HG03280 (cell line): ENCODE measurements around the gene DOK3.

Experiments used
- ATAC-seq: cut with Tn5 transposase; IDR thresholded peaks from one replicate; pipeline ENCODE4 v1.9.1; 2021; ENCODE audit warnings: mild to moderate bottlenecking, moderate library complexity; ENCODE audit not compliant: unreplicated experiment

DOK3 gene

DNA sequence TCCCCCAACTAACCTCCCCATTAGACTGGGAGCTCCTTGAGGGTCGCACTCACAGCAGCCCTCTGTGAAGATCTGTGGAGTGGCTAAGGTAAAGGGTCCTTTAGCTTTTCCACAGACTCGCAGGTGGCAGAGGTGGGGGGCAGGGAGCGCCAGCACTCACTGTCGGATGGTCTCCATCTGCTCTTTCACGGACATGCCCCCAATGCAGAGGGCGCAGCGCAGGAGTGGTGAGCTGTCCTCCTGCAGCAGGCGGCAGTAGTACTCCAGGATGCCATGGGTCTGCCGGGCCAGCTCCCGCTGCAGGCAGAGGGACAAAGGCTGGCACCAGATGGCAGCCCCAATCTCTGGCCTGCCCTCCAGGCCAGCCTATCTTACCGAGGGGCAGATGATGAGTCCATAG is 4.9 kb upstream of the DOK3 start:
- ATAC-seq = no peak

DNA sequence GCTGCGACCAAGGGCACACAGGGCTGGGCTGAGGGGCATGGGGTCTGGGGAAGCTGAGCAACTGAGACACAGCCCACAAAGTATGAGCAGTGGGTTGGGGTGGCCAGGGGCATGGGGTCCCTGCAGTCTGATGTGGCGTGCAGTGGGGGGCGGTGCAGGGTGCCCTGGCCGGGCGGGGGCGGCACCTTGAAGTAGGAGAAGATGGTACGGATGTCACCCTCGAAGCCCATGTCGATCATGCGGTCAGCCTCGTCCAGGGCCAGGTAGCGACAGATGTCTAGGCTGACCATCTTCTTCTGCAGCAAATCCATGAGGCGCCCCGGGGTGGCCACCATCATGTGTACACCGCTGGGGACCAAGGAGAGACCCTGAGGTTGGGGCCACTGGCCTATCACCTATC is 3.9 kb upstream of the DOK3 start:
- ATAC-seq = no peak

DNA sequence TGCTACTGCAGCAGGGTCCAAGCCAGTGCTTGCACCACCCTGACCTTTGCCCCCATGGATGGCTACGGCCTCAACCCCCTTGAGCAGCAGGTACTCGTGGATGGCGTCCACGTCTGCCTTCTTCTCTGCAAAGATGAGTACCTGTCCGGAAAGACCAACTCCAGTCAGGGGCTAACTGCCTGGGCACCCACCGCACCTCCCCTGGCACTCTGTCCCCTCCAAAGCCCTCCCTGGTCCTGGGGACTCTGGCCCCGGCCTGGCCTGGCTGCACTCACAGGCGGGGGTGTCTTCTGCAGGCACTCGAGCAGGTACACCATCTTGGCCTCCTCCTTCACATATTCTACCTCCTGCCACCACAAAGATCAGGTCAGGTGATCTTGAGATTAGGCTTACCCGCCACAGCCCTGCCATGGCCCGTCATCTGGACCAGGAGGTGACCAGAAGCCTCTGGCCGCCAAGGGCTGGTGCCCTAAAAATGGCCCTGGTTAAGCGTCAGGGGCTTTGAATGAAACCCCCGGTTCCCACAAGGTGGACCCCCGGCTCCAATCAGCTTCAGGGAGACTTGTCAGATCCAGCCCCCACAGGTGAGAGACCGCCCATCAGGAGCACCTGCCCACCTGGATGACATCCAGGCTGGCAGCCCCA is 3.2 kb upstream of the DOK3 start:
- no peak for ATAC-seq

DNA sequence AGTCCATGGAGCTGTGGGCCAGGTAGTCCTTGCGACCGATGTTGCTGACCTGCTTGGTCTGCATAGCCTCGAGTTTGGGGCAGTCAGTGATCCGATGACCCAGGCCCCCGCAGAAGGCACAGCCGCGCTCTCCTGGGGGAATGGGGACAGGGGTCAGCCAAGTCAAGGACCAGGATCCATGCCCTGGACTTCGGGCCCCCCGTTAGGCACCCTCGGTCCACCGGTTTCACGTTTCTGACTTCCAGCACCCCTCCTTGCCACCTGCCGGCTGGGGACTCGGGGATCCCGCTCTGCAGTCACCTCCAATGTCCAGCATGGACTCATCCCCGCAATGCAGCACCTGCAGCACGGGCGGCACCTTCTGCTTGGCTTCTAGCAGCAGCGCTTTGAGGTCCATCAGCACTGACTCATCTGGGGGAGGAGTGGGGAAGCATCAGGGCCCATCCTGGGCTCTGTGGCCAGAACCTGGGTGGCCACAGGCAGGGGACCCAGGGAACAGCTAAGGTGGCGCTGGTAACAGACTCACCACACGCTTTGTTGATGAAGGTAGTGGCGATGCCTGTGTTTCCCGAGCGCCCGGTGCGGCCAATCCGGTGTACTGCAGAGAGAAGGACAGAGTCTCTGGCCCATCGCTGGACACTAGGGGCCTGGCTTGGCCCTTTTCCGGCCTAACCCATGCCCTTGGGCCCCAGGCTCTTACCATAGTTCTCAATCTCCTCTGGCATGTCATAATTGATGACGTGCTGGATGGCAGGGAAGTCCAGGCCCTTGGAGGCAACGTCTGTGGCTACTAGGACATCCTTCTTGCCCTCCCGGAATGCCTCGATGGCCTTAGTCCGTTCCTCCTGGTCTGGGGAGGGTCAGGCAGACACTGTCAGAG is 2.4 kb upstream of the DOK3 start:
- ATAC-seq = no peak

DNA sequence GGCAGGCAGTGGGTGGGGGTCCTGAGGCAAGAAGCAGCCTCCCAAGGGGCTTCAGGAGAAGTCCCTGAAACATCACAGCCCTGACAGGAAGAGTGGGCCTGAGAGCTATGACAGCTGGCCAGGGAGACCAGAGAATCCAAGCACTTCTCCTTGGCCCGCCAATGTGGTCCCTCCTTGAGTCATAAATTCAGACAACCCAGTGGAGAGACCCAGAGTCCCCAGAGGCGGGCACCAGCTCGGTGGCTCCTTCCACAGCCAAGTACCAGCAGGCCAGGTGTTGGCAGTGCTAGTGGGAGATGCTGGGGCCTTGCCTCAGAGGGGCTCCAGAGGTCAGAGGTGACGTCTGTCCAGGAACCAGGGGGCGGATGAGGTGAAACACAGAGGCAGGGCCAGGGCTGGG is 1.6 kb upstream of the DOK3 start:
- no peak for ATAC-seq

DNA sequence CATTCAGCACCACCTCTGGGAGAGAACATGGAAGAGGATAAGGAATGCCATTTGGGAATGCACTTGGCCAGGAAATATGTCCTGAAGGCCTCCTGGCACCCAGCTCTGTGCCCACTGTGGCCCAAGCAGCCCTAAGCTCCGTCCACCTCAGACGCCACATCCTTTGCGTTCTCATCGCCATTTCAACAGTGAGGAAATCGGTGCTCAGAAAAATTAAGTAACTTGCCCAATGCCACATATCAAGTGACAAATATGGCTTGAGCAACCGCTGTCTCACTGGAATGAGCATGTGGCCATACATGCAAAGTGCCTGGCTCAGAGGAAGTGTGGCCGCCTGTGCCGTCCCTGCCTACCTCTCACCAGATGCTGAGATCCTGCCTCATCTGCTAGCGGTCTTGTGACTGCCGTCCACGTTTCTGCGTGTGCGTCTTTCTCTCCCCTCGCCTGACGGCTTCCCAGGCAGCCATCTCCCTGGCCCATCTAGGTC is 984 bp upstream of the DOK3 start:
- ATAC-seq = no peak

DNA sequence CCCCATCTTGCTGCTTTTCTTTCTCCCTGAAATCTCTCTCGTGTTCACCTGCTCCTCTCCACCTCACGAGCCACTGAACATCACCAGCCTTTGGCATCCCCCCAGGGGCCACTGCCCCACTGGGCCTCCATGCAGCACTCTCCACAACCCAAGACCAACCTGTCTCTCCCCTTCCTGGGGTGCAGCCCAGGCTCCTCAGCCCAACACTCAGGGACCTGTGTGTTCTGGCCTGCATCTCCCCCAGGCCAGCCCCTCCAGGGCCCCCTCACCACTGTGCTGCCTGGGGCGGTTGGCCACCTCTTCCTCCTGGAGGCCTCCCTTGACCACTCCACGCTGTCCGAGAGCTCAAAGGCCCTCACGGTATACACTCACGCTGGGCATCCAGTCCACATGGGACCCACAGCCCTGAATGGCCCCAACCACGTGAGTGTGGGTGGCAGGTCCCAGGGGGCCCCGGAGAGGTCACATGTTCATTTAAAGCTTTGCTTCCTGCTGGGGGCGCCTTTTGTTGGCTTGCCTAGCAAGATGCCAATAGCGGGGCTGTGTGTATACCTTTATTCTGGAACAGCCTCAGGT is 453 bp upstream of the DOK3 start:
- no peak for ATAC-seq

DNA sequence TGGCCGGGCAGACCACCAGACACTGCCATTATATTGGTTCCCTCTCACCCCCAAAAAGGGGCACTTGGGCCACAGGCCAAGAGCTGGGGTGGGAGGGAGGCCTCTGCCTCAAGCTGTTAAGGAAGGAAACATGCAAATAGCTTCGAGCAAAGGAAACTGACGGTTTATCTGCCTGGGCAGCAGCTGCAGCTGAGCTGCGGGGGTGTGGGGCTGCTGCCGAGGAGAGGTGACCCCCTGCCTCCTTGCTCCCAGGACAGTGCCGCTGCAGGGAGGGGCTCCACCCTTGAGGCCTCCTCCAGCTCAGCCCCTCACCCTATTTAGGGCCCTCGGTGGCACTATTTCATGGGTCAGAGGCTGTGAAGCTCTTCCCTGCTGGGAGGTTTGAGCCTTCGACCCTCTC is 789 bp downstream of the DOK3 start:
- peak; percentile 38 for ATAC-seq

DNA sequence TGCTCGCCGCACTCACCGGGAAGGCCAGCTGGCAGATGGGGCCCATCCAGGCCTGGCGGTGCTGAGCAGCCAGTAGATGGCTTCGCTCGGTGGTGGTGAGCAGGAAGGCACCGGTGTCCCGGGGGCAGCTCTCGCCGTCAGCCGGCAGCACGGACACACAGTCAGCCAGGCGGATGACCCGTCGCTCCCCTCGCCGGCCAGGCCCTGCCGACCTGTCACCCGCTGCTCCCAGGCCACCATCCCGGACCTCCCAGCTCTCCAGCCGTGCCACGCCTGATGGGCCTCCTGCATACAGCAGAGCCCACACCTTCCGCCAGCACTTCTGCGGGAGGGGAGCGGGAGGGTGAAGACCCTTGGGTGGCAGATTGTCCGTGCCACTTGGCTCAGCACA is 1.4 kb downstream of the DOK3 start:
- ATAC-seq = no peak

DNA sequence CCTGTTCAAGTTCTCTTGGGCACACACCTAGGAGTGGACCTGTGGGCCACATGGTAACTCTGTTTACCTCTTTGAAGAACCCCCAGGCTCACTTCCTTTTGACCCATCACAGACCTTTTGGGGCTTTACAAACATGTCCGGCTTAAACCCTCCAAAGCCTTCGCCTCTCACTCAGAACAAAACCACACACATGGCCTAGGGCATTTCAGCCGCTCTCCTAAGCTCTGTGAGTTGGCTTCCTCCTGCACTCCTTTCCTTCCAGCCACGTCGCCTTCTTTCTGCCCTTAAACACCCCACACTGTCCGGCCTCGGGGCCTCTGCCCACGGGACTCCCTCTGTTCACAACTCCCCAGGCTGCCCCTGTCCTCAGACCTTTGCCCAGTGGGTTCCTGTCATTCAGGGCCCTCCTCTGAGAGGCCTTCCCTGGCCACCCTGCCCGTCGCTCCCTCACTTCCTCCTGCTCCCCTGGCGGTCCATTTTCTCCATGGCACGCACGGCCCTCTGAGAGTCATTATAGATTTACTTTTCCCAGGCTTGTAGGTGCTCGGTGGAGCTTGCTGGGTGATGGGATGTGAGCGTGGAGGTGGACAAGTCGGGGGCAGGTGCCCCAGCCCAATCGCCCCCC is 1.9 kb downstream of the DOK3 start:
- no peak for ATAC-seq

DNA sequence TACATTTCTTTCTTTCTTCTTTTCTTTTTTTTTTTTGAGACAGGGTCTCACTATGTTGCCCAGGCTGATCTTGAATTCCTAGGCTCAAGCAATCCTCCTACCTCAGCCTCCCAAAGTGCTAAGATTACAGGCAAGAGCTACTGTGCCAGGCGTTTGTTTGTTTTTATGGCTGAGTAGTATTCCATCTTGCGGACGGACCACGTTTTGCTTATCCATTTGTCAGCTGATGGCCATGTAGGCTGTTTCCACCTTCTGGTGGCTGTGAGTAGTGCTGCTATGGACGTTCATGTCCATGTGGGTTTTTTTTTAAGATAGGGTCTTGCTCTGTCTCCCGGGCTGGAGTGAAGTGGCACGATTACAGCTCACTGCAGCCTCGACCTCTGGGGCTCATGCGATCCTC is 2.5 kb downstream of the DOK3 start:
- no peak for ATAC-seq

DNA sequence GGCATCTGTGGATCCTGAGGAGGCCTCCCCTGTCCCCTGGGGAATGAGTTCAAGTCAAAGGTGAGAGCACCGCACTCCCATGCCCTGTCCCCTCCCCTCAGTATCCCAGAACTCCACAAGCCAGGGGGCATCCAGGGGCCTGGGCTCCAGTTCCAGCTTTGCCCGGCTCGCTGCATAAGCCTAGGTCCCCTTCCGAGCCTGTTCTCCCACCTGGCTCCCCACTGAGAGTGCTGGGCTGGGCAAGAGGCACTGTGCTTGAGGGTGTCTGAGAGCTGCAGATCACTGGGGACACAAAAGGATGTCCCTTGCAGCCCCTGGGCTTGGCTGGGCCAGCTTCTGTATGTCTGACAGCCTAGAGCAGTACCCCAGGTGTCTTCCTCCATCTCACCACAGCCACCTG is 4.6 kb downstream of the DOK3 start:
- no peak for ATAC-seq

DNA sequence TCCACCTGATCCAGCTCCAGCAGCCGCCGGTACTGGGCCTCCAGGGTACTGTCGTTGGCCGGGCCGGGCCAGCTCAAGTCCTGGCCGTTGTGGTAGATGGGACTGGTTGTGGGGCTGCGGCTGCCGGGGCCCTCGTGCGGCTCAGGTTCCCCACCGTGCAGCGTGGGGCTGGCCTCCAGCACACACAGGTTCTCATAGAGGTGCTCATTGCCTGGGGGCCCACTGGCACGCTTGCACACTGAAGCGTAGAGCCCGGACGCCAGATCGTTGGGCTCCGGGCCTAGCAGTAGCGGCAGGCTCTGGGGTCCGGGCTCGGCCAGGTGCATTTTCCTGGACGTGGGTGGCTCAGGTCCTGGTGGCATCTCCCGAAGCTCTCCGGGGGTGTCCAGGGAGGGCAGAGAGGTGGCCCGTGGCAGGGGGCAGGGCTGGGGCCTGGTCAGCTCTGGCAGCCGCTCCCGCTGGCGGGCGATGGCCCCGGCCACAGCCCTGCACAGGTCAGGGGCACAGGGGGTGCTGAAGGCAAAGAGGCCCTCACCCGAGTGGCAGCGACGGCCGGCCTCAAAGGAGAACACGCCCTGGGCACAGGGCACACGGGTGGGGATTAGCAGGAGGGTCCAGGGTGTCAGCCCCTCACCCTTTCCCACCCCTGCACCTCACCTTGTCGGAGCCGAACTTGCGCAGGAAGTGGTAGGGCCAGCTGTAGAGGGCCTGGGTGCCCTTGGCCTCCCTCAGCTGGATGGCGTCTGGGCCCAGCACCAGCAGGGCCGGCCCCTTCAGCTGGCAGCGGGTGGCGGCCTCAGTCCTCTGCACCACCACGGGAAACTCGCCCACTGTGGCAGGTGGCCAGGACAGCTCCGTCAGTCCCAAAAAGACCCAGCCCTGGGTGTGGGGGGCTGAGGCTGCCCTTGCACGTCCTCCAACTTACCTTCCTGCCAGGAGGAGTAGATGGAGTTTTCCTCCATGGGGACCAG is 5.3 kb downstream of the DOK3 start:
- no peak for ATAC-seq

DNA sequence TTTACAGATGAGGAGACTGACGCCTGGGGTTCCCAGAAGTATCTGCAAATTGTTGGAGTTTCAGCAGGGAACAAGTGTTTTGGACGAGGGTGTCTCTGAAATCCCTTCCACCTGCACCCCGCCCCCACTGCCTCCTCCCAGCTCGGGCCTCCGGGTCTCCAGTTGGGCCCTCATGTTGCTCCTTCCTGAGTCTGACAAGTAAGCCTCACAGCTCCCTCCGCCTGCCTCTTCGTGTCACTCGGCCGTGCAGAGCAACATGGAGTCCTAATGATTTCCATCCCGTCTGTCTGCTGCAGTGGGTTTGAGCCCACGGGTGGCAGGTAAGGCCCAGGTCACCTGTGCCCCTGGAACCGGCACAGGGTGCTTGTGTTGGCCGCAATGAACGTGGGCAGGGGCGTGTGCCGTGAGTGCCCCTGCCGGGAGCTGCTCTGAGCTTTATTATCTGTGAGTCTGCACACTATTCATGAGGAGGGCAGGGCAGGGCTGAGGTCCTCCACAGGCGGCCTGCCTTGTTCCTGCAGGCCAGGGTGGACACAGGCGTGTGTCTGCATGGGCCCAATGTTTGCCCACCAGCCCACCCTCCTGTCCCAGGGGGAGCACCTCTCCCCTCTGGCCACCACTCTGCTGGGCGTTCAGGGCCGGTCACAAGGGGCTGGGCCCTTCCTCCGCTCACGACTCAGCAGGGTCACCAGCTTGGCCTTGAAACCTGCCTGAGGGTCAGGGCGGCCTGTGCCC is 6.1 kb downstream of the DOK3 start:
- no peak for ATAC-seq

DNA sequence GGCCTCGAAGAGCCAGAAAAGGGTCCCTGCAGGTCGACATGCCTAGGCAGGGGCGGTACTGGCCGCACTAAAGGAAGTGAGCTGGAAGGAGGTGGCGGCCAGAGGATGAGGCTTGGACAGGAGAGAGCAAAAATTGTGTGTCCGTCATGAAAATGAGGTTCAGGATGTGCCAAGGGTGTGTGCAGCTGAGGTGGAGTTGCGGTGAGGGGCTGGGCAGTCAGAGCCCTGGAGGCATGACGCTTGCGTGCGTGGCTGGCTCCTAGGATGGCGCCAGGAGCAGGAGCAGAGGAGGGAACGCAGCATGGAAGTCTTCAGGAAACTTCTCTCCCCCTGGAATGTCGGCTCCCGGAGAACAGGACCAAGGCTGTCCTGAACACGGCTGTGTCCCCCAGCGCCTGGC is 6.7 kb downstream of the DOK3 start:
- ATAC-seq = no peak

DNA sequence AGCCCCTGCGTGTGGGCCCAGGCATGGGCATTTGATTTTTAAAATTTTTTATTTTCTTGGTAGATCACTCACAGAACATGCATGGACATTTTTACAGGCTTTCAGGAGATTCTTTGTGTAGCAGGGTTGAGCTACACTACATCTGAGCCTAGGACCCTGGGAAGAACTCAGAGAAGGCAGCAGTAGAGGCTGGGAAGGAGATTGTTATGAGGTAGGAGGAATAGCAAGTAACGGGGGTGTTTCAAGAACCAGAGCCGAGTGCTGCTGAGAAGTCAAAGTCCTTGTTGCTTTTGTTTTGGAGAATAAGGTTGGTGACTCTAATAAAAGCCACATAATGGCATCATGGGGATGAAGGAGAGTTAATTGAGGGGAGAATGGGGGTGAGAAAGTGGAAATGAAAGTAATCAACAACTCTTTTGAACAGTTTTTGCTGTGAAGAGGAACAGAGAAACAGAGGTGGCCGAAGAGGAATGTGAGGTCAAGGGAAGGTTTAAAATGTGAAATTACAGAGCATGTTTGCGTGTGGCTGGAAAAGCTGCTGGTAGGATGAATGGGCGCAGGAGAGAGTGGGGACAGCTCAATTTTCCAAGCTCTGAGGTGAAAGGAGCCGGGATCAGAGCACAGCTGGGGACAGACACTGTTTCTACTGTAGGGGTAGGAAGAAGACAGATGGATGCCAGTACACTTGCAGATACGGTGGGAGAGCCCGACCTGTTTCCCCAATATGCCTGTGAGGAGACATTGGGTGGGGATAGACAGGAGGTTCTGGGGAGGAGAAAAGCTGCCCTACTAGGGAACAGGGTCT is 7.5 kb downstream of the DOK3 start:
- no peak for ATAC-seq

DNA sequence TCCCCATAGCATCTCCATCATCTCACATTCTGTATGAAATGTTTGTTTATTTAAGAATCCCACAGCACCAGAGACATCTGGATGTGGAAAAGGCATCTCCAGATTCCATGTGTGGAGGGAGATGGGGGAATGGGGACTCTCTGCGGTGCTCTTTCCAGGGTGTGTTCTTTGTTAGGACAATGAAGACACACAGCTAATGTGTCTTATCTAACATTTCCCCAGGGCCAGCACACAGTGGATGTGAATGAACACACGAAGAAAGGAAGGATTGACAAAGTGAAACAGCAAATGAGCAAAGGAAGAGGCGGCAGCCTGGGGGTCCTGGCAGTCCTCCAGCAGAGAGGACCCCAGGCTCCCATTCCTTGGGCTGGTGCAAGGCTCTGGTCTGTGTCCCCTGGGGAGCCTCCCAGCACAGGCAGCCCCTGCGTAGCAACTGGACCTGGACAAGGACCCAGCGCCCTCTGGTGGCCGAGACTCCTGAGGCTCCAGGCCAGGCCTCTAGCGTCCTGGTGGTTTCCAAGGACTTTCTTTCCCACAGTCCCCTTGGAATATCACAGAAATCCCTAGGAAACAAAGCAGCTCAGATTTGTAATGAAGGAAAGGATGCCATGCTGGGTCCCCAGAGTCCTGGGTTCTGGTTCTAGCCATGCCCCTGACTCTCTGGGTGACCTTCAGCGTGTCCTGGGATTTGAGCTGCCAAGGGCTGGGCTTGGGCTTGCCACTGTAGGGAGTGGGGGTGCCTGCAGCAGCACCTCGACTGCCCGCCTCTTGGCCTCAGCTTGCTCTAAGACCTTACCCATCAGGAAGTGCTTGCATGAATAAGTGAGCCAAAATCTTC is 8.7 kb downstream of the DOK3 start:
- ATAC-seq = peak; percentile 26

DNA sequence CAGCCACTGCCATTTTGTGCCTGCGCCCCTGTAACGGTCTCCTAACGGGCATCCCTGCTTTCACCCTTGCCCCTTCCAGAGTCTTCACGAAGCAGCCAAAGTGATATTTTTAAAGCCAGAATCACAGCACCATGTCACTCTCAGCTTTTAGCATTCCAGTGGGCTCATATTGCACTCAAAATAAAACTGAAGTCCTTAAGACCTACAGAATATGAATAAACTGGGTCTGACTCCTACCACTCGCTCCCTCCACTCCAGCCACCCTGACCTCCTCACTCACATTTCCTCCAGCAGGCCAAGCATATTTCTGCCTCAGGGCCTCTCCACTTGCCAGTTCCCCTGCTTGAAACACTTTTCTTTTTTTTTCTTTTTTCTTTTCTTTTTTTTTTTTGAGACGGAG is 9.8 kb downstream of the DOK3 start:
- ATAC-seq = no peak
